PFSK-1 (cell line): ENCODE results near the gene EXOSC2.

Experiments used
- FOXP2 ChIP-seq: optimal IDR thresholded peaks from 2 replicates; pipeline ENCODE3; 2011; ENCODE audit warnings: borderline replicate concordance, control low read depth, inconsistent platforms; ENCODE audit not compliant: insufficient read depth; ENCODE audit errors: extremely low read length, extremely low read depth
- POLR2AphosphoS5 ChIP-seq: IDR thresholded peaks from 2 replicates; pipeline ENCODE4 v1.6.1; 2012; ENCODE audit warnings: low read depth, mild to moderate bottlenecking, control low read depth, low read length, moderate library complexity
- REST ChIP-seq, 2 experiments: IDR thresholded peaks; 2 replicates each; pipeline versions ENCODE4 v1.6.1 to v1.8.0; 2011 to 2012; ENCODE audit warnings: low read depth in 2 of 2, low read length in 2 of 2, control low read depth in 1 of 2, inconsistent platforms in 1 of 2, mild to moderate bottlenecking in 1 of 2, moderate library complexity in 1 of 2; ENCODE audit not compliant: insufficient read depth in 1 of 2
- TAF1 ChIP-seq: IDR thresholded peaks from 2 replicates; pipeline ENCODE4 v1.6.1; 2012; ENCODE audit warnings: low read length, control low read depth, borderline replicate concordance; ENCODE audit not compliant: insufficient read depth

- TF ChIP-seq POLR2AphosphoS5 (peak; percentile 27; the same call in 1 of the 2 replicates), REST (IDR thresholded peaks at IDR 0.05; ENCODE audit: insufficient read depth in 1 of 2, low read depth in 2 of 2, low read length in 2 of 2) (no peak), TAF1 (no peak), FOXP2 (no peak)
Observed at GRCh38 chr9:130701059-130702022, 7.8 kb downstream of the EXOSC2 start.
